HepG2 (cell line): ENCODE measurements around the gene EIF2AK2. TPM values are rescaled to one million over a fixed set of nuclear protein-coding genes. Genes with fewer than 3 reads are reported as not detected.

Experiments
- BCL6 ChIP-seq: IDR thresholded peaks from 2 replicates; pipeline ENCODE4 v1.6.1; 2016; ENCODE audit warnings: missing genetic modification reagents, missing compliant biosample characterization
- DNMT3B ChIP-seq: conservative IDR thresholded peaks from 2 replicates; pipeline ENCODE4 v1.6.1; 2016; ENCODE audit warnings: missing biosample characterization, control low read depth
- GZF1 ChIP-seq: sonication (generic); formaldehyde crosslinking; IDR thresholded peaks from 2 replicates; pipeline ENCODE4 v1.5.1; 2020; ENCODE audit warnings: mild to moderate bottlenecking, missing genetic modification reagents
- HINFP ChIP-seq: sonication (generic); formaldehyde crosslinking; IDR thresholded peaks from 2 replicates; pipeline ENCODE4 v1.4.0; 2020; ENCODE audit warnings: low read depth, mild to moderate bottlenecking, missing genetic modification reagents
- KLF12 ChIP-seq: sonication (generic); formaldehyde crosslinking; IDR thresholded peaks from 2 replicates; pipeline ENCODE4 v1.4.0; 2020; ENCODE audit warnings: missing genetic modification reagents, borderline replicate concordance
- KLF9 ChIP-seq: IDR thresholded peaks from 2 replicates; pipeline ENCODE4 v1.6.1; 2016; ENCODE audit warnings: low read depth
- MYNN ChIP-seq: sonication (generic); formaldehyde crosslinking; IDR thresholded peaks from 2 replicates; pipeline ENCODE4 v1.4.0; 2020; ENCODE audit warnings: mild to moderate bottlenecking, low read depth, missing genetic modification reagents
- MZF1 ChIP-seq: sonication (generic); formaldehyde crosslinking; IDR thresholded peaks from 2 replicates; pipeline ENCODE4 v1.8.1; 2023; ENCODE audit warnings: mild to moderate bottlenecking, missing genetic modification reagents, borderline replicate concordance
- NCOA5 ChIP-seq: sonication (generic); formaldehyde crosslinking; IDR thresholded peaks from 2 replicates; pipeline ENCODE4 v1.4.0; 2020; ENCODE audit warnings: missing genetic modification reagents
- RFXANK ChIP-seq: IDR thresholded peaks from 2 replicates; pipeline ENCODE4 v1.6.1; 2016
- SAP130 ChIP-seq: IDR thresholded peaks from 2 replicates; pipeline ENCODE4 v1.6.1; 2016; ENCODE audit warnings: low read depth
- SMARCC2 ChIP-seq: fragments of 450-650 bp; IDR thresholded peaks from 2 replicates; pipeline ENCODE4 v1.6.1; 2017; ENCODE audit warnings: antibody characterized with exemption, mild to moderate bottlenecking
- SMC3 ChIP-seq: IDR thresholded peaks from 2 replicates; pipeline ENCODE4 v1.6.1; 2011; ENCODE audit warnings: low read length, improper control_type of control experiment
- TARDBP ChIP-seq: sonication (generic); formaldehyde crosslinking; IDR thresholded peaks from 2 replicates; pipeline ENCODE4 v1.8.0; 2022; ENCODE audit warnings: mild to moderate bottlenecking, missing genetic modification reagents
- TBX3 ChIP-seq: fragments of 450-650 bp; IDR thresholded peaks from 2 replicates; pipeline ENCODE4 v1.6.1; 2017; ENCODE audit warnings: antibody characterized with exemption, mild to moderate bottlenecking, inconsistent platforms, borderline replicate concordance
- ZEB1 ChIP-seq: IDR thresholded peaks from 2 replicates; pipeline ENCODE4 v1.6.1; 2012; ENCODE audit warnings: mild to moderate bottlenecking, low read depth, inconsistent platforms; ENCODE audit not compliant: insufficient replicate concordance
- ZNF136 ChIP-seq: sonication (generic); formaldehyde crosslinking; IDR thresholded peaks from 2 replicates; pipeline ENCODE4 v1.8.1; 2022; ENCODE audit warnings: low read depth, mild to moderate bottlenecking, moderate library complexity, missing genetic modification reagents
- ZNF572 ChIP-seq: sonication (generic); formaldehyde crosslinking; IDR thresholded peaks from 2 replicates; pipeline ENCODE4 v1.5.1; 2020; ENCODE audit warnings: mild to moderate bottlenecking, missing genetic modification reagents
- ZNF652 ChIP-seq: IDR thresholded peaks from 2 replicates; pipeline ENCODE4 v1.6.1; 2016; ENCODE audit warnings: low read depth, borderline replicate concordance
- ZNF672 ChIP-seq: sonication (generic); formaldehyde crosslinking; IDR thresholded peaks from 2 replicates; pipeline ENCODE4 v1.8.1; 2022; ENCODE audit warnings: missing genetic modification reagents
- ZNF839 ChIP-seq: sonication (generic); formaldehyde crosslinking; IDR thresholded peaks from 2 replicates; pipeline ENCODE4 v1.4.0; 2020; ENCODE audit warnings: missing genetic modification reagents, mild to moderate bottlenecking, borderline replicate concordance
- polyA plus RNA-seq, 8 experiments: library from polyadenylated mRNA; depleted of rRNA in 3 of 8; stranded (reverse) in 7 of 8; unstranded in 1 of 8; fragments of >200 nt; fragmentation: Illumina TruSeq in 4 of 8; extraction: Trizol in 4 of 8; gene quantifications; 2 replicates each; pipeline versions ENCODE4 v1.2.1 to v1.2.3, GENCODE V29; 2011 to 2016; ENCODE audit warnings: low read depth in 4 of 8, missing spikeins in 1 of 8, mixed read lengths in 1 of 8; ENCODE audit not compliant: insufficient read depth in 1 of 8
- total RNA-seq, 5 experiments: library from RNA; depleted of rRNA; stranded (reverse); fragments of >200 nt; fragmentation: Illumina TruSeq; extraction: Trizol; gene quantifications; 2 replicates each; pipeline ENCODE4 v1.2.3, GENCODE V29; 2016; ENCODE audit warnings: low read depth in 1 of 5
- TF ChIP-seq, protein P1 (sequence below): sonication (generic); formaldehyde crosslinking; IDR thresholded peaks from 2 replicates; pipeline ENCODE4 v1.4.0; 2020; ENCODE audit warnings: missing genetic modification reagents, mild to moderate bottlenecking, borderline replicate concordance
- TF ChIP-seq, protein P2 (sequence below): IDR thresholded peaks from 2 replicates; pipeline ENCODE4 v1.6.1; 2016; ENCODE audit warnings: missing biosample characterization, missing genetic modification reagents, low read depth
- TF ChIP-seq, protein P3 (sequence below): IDR thresholded peaks from 2 replicates; pipeline ENCODE4 v1.6.1; 2016; ENCODE audit warnings: missing compliant biosample characterization, missing genetic modification reagents, borderline replicate concordance
- TF ChIP-seq, protein P4 (sequence below): sonication (generic); formaldehyde crosslinking; IDR thresholded peaks from 2 replicates; pipeline ENCODE4 v1.8.0; 2022; ENCODE audit warnings: missing genetic modification reagents, mild to moderate bottlenecking, borderline replicate concordance

The EIF2AK2 gene
- total and polyA plus RNA-seq, 2 of the 13 experiments (the other 11 are each of a cell fraction or from before 2014, with no cell fraction given), result 10.2 to 26.1 TPM

DNA sequence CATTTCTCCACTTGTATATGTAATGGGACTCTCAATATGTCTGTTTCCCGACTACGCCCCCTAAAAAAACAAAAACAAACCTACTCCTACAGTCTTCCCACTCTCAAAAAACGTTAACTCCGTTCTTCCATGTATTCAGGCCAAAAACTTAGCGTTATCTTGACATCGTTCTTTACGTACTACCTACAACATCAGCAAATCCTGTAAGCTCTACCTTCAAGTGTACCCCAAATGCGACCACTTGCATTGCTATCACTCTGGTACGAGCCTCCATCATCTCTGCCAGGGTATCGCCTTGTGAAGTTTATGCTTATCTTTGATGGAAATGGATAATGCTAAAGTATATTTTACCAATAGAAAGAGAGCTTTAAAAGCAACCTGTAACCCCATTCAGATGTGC is 72.0 kb downstream of the EIF2AK2 start (continued):
- no peak for TF ChIP-seq KLF12 (CRISPR knock-in tag)
- no peak for TF ChIP-seq NCOA5 (CRISPR knock-in tag)
- TF ChIP-seq SMARCC2, result no peak
- TF ChIP-seq DNMT3B (CRISPR knock-in tag), result no peak
- TF ChIP-seq MYNN, result no peak
- TF ChIP-seq, protein P1, sequence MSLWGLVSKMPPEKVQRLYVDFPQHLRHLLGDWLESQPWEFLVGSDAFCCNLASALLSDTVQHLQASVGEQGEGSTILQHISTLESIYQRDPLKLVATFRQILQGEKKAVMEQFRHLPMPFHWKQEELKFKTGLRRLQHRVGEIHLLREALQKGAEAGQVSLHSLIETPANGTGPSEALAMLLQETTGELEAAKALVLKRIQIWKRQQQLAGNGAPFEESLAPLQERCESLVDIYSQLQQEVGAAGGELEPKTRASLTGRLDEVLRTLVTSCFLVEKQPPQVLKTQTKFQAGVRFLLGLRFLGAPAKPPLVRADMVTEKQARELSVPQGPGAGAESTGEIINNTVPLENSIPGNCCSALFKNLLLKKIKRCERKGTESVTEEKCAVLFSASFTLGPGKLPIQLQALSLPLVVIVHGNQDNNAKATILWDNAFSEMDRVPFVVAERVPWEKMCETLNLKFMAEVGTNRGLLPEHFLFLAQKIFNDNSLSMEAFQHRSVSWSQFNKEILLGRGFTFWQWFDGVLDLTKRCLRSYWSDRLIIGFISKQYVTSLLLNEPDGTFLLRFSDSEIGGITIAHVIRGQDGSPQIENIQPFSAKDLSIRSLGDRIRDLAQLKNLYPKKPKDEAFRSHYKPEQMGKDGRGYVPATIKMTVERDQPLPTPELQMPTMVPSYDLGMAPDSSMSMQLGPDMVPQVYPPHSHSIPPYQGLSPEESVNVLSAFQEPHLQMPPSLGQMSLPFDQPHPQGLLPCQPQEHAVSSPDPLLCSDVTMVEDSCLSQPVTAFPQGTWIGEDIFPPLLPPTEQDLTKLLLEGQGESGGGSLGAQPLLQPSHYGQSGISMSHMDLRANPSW, result 0 out of 2 replicates have a peak, but pooled peaks have one; percentile 9
- TF ChIP-seq, protein P2, sequence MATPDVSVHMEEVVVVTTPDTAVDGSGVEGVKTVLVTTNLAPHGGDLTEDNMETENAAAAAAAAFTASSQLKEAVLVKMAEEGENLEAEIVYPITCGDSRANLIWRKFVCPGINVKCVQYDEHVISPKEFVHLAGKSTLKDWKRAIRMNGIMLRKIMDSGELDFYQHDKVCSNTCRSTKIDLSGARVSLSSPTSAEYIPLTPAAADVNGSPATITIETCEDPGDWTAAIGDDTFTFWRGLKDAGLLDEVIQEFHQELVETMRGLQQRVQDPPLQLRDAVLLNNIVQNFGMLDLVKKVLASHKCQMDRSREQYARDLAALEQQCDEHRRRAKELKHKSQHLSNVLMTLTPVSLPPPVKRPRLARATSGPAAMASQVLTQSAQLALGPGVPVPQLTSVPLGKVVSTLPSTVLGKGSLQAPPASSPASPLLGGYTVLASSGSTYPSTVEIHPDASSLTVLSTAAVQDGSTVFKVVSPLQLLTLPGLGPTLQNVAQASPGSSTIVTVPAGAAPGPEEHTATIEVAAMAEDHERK, result no peak
- no peak for TF ChIP-seq ZEB1
- TF ChIP-seq, protein P3, sequence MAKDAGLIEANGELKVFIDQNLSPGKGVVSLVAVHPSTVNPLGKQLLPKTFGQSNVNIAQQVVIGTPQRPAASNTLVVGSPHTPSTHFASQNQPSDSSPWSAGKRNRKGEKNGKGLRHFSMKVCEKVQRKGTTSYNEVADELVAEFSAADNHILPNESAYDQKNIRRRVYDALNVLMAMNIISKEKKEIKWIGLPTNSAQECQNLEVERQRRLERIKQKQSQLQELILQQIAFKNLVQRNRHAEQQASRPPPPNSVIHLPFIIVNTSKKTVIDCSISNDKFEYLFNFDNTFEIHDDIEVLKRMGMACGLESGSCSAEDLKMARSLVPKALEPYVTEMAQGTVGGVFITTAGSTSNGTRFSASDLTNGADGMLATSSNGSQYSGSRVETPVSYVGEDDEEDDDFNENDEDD (CRISPR knock-in tag), result no peak
- TF ChIP-seq SAP130 (CRISPR knock-in tag), result no peak
- TF ChIP-seq ZNF572 (CRISPR knock-in tag), result no peak
- no peak for TF ChIP-seq ZNF839 (CRISPR knock-in tag)
- no peak for TF ChIP-seq RFXANK (CRISPR knock-in tag)
- no peak for TF ChIP-seq ZNF652 (CRISPR knock-in tag)
- no peak for TF ChIP-seq ZNF136
- TF ChIP-seq MZF1, result 0 out of 2 replicates have a peak, but pooled peaks have one; percentile 41
- TF ChIP-seq TARDBP (CRISPR knock-in tag), result 0 out of 2 replicates have a peak, but pooled peaks have one; percentile 40
- TF ChIP-seq ZNF672 (CRISPR knock-in tag), result 0 out of 2 replicates have a peak, but pooled peaks have one; percentile 4
- TF ChIP-seq GZF1, result no peak
- no peak for TF ChIP-seq HINFP (CRISPR knock-in tag)
- TF ChIP-seq, protein P4, sequence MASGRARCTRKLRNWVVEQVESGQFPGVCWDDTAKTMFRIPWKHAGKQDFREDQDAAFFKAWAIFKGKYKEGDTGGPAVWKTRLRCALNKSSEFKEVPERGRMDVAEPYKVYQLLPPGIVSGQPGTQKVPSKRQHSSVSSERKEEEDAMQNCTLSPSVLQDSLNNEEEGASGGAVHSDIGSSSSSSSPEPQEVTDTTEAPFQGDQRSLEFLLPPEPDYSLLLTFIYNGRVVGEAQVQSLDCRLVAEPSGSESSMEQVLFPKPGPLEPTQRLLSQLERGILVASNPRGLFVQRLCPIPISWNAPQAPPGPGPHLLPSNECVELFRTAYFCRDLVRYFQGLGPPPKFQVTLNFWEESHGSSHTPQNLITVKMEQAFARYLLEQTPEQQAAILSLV, result no peak
- TF ChIP-seq SMC3, result no peak
- no peak for TF ChIP-seq BCL6 (CRISPR knock-in tag)
- no peak for TF ChIP-seq KLF9
- no peak for TF ChIP-seq TBX3
